Stimulated activated CD4-positive, alpha-beta T cell treated with anti-CD3 and anti-CD28 coated beads, Interleukin-1b, Interleukin-23, amount 100 ng/mL, for 24 hours (primary cell): ENCODE results near the gene TRIM2.

ENCODE experiments used
- DNase-seq, 4 experiments: peaks; one replicate each; pipeline ENCODE4 v3.0.0-alpha.2; 2020; ENCODE audit warnings: low read depth in 4 of 4, low spot score in 1 of 4

The TRIM2 gene

DNA sequence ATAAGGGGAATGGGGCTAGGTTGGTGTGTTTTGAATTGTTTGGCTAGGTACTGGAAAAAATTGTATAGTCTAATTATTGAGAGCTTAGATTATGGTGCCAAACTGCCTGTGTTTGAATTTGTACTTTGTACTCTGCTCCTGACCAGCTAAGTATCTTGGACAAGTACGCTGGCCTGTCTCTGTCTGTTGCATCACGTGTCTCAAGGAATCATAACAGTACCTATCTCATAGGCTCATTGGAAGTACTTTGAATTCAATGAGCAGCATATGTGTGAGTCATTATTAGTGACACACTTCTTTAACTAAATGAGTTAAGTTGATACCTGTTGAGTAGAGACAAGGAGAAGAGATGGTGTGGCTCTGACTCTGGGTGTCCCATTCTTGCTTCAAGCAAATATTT lies 70.7 kb downstream of the TRIM2 start:
- no peak for DNase-seq

GRCh38 chr4:153275380-153276276 lies 71.4 kb downstream of the TRIM2 start:
- DNase-seq: no peak

DNA sequence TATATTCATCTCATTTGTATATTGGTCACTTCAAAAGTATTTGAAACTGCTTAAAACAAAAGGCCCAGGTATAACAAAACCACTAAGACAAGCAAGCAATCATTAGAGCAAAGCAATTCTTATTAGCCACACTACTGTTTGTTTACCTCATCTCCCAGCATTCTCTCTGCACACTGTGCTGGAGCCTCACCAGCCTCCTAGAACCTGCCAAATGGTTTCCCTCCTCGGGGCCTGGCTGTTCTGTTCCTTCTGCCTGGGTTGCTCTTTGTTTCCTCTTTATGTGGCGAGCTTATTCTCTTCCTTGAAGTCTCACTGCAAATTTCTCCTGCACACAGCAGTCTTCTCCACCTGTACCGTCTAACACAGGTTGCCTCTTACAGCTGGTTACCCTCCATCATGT lies 72.7 kb downstream of the TRIM2 start:
- DNase-seq: no peak

GRCh38 chr4:153281476-153281875 lies 77.2 kb downstream of the TRIM2 start:
- DNase-seq: no peak

DNA sequence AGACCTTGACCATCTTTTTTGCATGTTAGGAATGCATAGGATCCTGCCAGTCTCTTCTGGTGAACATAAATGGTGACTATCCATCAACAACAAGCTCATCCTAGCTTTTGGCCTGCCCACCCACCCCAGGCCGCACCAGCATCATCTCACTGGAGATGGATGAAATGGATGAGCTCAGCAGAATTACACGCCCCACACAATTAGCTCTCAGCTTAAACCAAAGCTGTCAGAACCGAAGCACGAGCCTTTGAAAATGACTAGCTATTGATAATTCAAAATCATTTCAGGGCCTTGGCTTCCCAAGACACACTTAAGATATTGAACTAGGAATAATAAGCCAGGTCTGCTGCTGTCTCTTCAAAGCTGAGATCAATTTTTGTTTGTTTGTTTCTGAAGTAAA lies 77.8 kb downstream of the TRIM2 start:
- DNase-seq: no peak

GRCh38 chr4:153283260-153283659 lies 79.0 kb downstream of the TRIM2 start:
- DNase-seq: no peak

DNA sequence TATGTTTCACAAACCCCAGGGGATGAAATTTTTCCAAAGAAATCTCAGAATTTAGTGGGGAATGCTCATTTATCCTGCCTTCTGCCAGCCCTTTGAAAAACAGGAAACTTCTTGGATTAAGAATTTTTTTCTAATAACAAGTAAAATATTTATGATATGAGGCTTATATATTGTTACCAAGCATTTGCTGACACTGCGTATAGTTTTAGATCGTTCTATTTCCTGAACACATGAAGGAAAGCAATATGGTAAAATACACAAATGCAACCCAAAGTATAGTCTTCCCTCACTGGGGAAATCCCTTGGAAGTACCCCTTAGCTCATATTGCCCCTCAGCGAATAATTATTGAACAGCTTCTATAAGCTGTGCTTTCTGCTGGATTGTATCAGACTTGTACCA lies 85.9 kb downstream of the TRIM2 start:
- DNase-seq: no peak

DNA sequence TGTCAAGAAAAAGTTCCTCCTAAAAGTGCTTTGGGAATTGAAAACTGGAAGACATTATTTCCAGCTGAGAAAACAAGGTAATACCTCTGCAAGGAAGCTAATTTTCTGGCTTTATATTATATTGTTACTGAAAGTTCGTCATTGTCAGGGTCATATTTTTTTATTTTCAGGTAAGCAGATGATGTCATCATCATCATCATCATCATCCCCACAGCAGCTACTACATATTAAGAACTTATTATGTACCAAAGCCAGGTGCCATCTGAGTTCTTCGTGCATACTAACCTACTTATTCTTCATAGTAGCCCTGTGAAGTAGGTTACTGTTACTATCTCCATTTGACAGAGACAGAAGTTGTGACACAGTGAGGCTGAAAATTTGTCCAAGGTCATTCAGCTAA lies 87.3 kb downstream of the TRIM2 start:
- DNase-seq: no peak

GRCh38 chr4:153292897-153293741 lies 88.9 kb downstream of the TRIM2 start:
- DNase-seq: no peak

DNA sequence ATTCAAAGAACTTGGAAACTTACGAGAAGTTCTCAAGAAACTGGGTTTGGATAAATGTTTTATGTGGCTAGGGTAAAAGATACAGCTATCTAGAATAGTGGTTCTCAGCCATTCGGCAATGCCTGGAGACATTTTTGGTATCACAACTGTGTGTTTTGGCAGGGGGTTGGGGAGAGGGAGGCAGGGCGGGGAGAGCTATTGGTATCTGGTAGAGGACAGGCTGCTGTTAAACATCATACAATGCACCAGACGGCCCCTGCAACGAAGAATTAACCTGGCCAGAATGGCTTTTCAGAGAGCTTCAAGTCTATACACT lies 89.5 kb downstream of the TRIM2 start:
- DNase-seq: no peak

- no peak for DNase-seq
Measured at GRCh38 chr4:153294631-153295030, 90.4 kb downstream of the TRIM2 start.

DNA sequence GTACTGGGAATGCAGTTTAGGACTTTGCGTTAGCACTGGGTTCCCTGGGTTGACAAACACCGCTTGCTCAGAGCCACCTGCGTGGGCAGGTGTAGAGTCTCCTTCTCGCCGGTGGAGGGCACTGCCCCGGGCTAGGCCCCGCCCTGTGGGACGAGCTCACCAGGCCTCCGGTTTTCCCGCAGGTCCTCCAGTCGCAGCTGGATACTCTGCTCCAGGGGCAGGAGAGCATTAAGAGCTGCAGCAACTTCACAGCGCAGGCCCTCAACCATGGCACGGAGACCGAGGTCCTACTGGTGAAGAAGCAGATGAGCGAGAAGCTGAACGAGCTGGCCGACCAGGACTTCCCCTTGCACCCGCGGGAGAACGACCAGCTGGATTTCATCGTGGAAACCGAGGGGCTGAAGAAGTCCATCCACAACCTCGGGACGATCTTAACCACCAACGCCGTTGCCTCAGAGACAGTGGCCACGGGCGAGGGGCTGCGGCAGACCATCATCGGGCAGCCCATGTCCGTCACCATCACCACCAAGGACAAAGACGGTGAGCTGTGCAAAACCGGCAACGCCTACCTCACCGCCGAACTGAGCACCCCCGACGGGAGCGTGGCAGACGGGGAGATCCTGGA lies 91.0 kb downstream of the TRIM2 start:
- DNase-seq: no peak

- DNase-seq: no peak
Measured at GRCh38 chr4:153296040-153296823, 92.0 kb downstream of the TRIM2 start.

DNA sequence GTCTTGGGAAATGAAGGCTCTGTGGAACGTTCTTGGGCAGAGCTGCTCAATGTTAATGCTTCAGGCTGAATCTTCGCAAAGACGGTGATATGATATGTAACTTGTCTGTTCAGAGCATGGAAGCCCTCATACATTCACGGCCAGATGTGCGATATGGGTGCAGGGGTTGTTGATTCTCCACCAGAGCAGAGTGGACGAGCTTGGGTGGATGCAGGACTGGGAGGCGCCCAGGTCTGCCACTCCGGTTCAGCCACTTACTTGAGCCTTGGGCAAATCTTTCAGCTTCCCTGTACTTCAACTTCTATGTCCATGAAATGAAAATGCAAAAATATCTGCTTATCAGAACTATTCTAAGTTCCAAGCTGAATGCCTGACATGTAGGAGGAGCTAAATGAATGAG lies 92.9 kb downstream of the TRIM2 start:
- no peak for DNase-seq

DNA sequence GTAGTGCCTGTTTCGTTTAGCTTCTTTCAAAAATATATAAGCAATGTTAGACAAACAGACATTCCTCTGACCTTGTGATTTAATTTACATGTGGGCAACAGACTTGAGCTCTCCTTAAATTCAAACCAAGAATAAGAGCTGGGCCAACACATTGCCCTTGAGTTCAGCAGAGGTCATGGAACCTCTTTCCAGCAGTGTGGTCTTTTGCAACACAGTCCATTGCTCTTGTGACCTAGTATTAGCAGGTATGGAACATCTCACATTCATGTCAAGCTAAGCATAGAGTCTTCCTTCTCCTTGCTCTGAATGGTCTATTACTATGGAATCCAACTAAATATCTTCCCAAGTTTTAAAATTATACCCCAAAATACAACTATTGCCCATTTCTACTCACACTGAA lies 106.5 kb downstream of the TRIM2 start:
- DNase-seq: no peak

GRCh38 chr4:153314915-153315314 lies 110.7 kb downstream of the TRIM2 start:
- no peak for DNase-seq

DNA sequence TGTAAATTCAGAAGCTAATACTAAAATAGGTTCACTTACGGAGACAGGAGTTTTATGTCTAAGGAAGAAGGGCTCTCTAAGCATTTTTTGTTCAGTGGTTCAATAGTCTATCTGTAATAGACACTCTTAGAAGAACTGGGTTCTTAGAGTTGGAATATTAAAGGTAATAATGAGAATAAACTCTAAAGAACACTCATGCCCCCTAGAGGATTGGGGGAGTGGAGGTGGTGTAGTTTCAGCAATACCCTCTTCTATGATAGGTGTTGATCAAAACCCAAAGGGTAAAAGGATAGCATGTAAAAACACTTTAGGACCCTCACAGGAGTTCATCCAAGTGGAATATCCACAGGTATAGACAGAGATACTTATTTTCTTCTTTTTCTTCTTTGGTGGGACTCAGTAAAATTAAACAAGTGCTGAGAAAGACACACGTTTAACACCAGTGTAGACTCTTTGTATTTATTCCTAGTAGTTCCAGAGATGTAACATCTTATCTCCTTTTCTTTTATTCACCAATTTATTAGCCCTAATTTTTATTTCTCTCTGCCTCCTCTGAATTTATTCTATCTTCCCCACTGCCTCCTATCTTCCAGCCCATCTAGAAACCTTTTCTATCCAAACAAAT lies 114.6 kb downstream of the TRIM2 start:
- no peak for DNase-seq

GRCh38 chr4:153322791-153323190 lies 118.5 kb downstream of the TRIM2 start:
- no peak for DNase-seq

DNA sequence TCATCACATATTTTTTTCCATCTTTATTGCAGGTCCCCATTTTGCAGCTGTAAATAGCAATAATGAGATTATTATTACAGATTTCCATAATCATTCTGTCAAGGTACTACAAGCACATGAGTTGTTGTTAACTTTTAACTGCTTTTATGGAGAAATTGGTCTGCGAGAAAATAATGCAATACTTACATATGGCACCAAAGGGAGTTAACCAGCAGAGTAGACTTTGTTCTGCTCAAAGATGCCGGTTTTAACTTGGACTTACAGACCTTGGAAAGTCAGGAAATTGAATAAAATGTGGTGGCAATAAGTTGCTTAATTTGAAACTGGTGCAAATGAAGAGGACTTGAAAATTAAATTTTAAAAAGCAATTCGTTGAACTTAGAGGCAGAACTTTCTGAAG lies 119.8 kb downstream of the TRIM2 start:
- DNase-seq: no peak

GRCh38 chr4:153325558-153325957 lies 121.3 kb downstream of the TRIM2 start:
- no peak for DNase-seq

GRCh38 chr4:153326513-153326912 lies 122.3 kb downstream of the TRIM2 start:
- DNase-seq: no peak
